ENCODE measurements around the gene LAPTM5. TPM values are rescaled to one million over a fixed set of nuclear protein-coding genes. Genes with fewer than 3 reads are reported as not detected.

Gene LAPTM5
- total and polyA plus RNA-seq, 2 of the 8 experiments (the other 6 are each of a cell fraction or from before 2014, with no cell fraction given), result 0.37 to 1.4 TPM

Small RNA genes within 50 kb of the gene (microRNA-seq; reads per million reads assigned to microRNA genes)
- 0 reads per million in 2 experiments for gene MIR4420 (ENCODE audit: borderline microRNAs expressed in 2 of 2, borderline number of aligned reads in 2 of 2, borderline replicate concordance in 1 of 2)

Small RNA genes within 50 kb of the gene (small RNA-seq; reads per million reads assigned to genes)
- gene MIR4420 (ENCODE audit: insufficient read depth), result not detected

Other genes starting within 250 kb of the LAPTM5 start
- gene MATN1, start 34.2 kb downstream of the LAPTM5 start, total RNA-seq (2021; fragmentation: NEBNext Ultra II Directional; extraction: Animal tissue kit (Norgen Biotek cat#: 25700)), result 0.11 and 0.28 TPM in 2 replicates
- gene MATN1, start 34.2 kb downstream of the LAPTM5 start, polyA plus RNA-seq (2011; rRNA removed), result 0.11 and 0.12 TPM in 2 replicates
- 26.8 and 27.0 TPM in 2 replicates for gene SDC3, start 151.0 kb upstream of the LAPTM5 start, total RNA-seq (2021; fragmentation: NEBNext Ultra II Directional; extraction: Animal tissue kit (Norgen Biotek cat#: 25700))
- gene SDC3, start 151.0 kb upstream of the LAPTM5 start, polyA plus RNA-seq (2011; rRNA removed), result 7.0 and 12.7 TPM in 2 replicates